NB4 (cell line): ENCODE measurements around the gene DHX38.

Source experiments
- DNase-seq: peaks from one replicate; pipeline ENCODE4 v3.0.0; 2010; ENCODE audit warnings: low read depth
- H3K4me3 ChIP-seq: one replicate; pipeline ENCODE4 v1.5.1; 2011; ENCODE audit warnings: mild to moderate bottlenecking, low read depth, low read length, moderate library complexity
- CTCF ChIP-seq: IDR thresholded peaks from one replicate; pipeline ENCODE4 v1.5.1; 2012; ENCODE audit warnings: low read depth, low read length
- MAX ChIP-seq: IDR thresholded peaks from 2 replicates; pipeline ENCODE4 v1.6.1; 2011; ENCODE audit warnings: low read depth, low read length
- POLR2A ChIP-seq: IDR thresholded peaks from 2 replicates; pipeline ENCODE4 v1.6.1; 2011; ENCODE audit warnings: mild to moderate bottlenecking; ENCODE audit not compliant: insufficient read length; ENCODE audit errors: extremely low read depth

Gene DHX38

GRCh38 chr16:72162105-72162692 is 68.6 kb downstream of the DHX38 start:
- peak; percentile 32 for DNase-seq
- TF ChIP-seq CTCF = no peak
- TF ChIP-seq MAX = no peak
- TF ChIP-seq POLR2A = no peak
- no peak overlapping the region for H3K4me3 ChIP-seq
